Body of pancreas (tissue), 4 donors: Measurements from ENCODE around the gene ZNF664.

Source experiments
- POLR2A ChIP-seq, 3 donors: fragments of 450-650 bp; IDR thresholded peaks; one replicate each; pipeline ENCODE4 v1.6.1; 2016; ENCODE audit warnings: antibody characterized with exemption in 3 of 3, mild to moderate bottlenecking in 2 of 3
- TF ChIP-seq, protein P1 (sequence below), 7 experiments: fragments of 450-650 bp in 4 of 7; fragments of 200-600 bp in 3 of 7; sonication (generic) in 3 of 7; IDR thresholded peaks; one replicate each; pipeline ENCODE4 v1.5.1; 2016 to 2019; ENCODE audit warnings: antibody characterized with exemption in 7 of 7

DNA sequence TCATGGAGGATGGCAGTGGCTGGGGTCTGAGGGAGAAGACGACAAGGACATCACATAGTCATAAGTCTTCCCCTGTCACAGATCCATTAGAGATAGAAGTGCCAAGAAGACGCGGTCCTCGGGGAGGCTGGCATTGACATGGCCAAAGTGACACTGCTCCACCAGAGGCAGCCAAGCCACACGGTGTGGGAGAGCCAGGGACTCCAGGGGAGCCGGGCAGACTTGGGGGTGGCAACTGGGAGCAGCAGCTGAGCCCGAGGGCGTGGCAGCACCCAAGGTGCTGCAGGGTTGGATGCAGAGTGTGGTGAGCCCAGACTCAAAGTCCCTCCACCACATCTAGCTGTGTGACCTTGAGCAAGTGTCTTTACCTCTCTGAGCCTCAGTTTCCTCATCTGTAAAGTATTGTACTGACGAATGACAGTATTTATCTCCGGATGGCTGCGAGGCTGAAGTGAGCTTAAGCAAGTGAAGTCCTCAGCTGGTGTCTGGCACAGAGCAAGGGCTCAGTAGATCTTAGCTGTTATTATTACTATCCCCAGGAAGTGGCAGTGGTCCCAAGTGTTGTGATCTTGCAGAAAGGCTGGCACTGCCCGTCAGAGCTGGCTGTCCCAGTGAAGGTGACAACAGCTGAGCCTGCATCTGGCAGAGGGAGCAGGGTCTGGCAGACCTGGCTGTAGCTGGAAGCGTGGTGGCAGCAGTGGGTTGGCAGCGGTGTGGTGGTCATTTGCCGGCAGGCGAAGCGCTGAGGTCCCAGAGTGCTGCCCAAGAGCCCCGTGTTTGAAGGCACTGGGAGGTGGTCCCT lies 54.9 kb downstream of the ZNF664 start:
- TF ChIP-seq, protein P1, sequence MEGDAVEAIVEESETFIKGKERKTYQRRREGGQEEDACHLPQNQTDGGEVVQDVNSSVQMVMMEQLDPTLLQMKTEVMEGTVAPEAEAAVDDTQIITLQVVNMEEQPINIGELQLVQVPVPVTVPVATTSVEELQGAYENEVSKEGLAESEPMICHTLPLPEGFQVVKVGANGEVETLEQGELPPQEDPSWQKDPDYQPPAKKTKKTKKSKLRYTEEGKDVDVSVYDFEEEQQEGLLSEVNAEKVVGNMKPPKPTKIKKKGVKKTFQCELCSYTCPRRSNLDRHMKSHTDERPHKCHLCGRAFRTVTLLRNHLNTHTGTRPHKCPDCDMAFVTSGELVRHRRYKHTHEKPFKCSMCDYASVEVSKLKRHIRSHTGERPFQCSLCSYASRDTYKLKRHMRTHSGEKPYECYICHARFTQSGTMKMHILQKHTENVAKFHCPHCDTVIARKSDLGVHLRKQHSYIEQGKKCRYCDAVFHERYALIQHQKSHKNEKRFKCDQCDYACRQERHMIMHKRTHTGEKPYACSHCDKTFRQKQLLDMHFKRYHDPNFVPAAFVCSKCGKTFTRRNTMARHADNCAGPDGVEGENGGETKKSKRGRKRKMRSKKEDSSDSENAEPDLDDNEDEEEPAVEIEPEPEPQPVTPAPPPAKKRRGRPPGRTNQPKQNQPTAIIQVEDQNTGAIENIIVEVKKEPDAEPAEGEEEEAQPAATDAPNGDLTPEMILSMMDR (IDR thresholded peaks at IDR 0.05): no peak
- no peak for TF ChIP-seq POLR2A (IDR thresholded peaks at IDR 0.05)
